Cardiac septum (tissue), 1 donor: Measurements from ENCODE around the gene IPPK. TPM values are rescaled to one million over a fixed set of nuclear protein-coding genes. Genes with fewer than 3 reads are reported as not detected.

Experiments used
- DNase-seq: peaks from one replicate; pipeline ENCODE4 v3.0.0-alpha.2; 2020; ENCODE audit warnings: low spot score
- intact Hi-C: fragments of 100-400 bp; cut with DNase I; formaldehyde crosslinking; loops from one replicate; pipeline ENCODE4 v1.14.0; 2022
- total RNA-seq: library from RNA; stranded (reverse); fragmentation: NEBNext Ultra II Directional; extraction: Animal tissue kit (Norgen Biotek cat#: 25700); gene quantifications from one replicate; pipeline ENCODE4 v1.2.1, GENCODE V29; 2021
- donor health status: DM: no; HTN: no; CAD: no.

Gene IPPK
- total RNA-seq, 1 donor from 2014 or later: 13.1 TPM

DNA sequence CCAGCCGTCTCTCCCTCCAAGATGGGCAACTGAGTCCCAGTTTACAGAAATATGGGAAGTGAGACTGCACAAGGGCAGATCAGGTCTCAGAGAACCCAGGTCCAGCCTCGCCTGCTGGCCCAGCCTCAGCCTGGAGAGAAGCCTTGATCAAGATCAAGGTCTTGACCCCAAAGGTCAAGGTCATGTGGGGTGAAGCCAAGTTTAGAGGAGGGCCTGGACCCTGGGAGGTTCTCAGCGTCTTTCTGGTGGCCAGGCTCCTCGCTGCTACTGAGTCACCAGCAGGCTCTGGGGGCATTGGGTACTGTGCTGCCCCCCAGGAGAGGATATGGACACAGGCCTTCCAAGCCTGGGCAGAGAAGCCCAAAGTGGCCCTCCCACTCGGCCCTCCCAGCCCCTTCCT lies 8.8 kb downstream of the IPPK start:
- peak; percentile 44 for DNase-seq
- intact Hi-C loops: no loop called here

DNA sequence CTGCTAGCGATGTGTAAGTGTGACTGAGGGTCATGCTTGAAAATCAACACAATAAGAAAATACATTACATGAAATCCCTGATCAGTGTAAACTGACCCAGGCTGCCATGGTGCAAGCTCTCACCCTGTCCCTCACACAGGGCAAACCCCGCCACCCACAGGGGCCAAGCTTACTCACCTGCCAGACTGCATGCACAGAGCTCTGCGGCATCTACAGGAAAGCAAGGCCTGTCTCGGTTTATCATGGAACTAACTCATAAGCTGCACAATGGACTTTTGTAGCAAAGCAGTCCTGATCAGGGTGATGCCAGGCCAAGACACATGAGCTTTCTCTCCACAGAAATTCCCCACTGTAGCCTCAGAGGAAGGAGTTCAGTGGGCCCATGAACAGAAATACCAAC lies 9.7 kb downstream of the IPPK start:
- intact Hi-C loops: no loop called here
- DNase-seq: no peak

DNA sequence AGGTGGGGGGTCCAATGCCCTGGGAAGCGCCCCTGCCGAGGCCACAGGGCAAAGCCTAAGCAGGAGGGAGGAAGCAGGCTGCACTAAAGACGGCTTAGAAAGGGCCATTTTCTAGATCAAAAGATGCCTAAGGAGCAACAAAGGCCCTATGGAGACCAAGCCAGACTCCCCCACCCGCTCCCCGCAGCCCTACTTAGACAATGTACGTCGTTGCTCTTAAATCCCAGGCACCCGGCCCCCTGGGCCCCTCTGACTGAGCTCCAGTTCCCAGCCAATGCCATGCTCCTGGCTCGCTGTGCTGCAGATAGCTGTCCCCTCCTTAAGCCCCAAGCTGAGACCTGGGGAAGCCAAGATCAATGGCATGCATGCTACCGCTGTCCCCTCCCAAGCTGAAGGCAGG lies 10.3 kb downstream of the IPPK start:
- DNase-seq: no peak
- intact Hi-C loops: no loop called here

DNA sequence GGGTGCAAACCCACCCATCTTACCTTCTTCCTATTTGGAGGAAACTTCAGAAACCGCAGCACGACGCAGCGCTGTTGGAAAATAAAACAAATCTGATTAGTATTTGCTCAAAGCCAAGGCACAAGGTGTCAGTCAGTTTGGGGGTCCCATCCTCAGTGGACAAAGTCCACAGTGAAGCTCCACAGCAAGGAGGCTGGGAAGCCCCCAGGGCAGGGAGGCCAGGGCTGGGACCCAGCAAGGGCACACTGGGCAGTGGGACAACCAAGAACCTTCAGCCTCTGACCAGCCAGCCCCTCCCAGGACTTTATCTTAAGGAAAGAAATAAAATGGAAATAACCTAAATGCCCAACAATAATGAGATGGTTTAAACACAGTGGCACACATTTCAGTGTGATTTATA lies 11.3 kb downstream of the IPPK start:
- intact Hi-C loops: no loop called here
- DNase-seq: no peak

DNA sequence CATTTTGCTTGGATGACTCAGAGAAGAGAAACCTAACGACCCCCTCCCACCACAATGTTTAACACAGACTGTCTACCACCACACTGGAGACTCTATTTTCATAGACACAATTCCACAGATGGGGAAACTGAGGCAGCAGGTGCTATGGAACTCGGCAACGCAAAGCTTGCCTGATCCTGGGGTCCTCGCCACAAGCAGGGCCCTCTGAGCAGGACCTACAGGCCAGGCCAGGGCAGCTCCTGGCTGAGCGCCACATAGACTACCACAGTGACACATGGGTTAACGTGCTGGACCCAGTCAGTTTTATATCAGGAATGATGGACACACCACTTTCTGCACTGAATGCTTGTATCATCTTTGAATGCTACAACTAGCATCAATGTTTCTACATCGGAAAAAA lies 11.8 kb downstream of the IPPK start:
- peak; percentile 31 for DNase-seq
- intact Hi-C loops: no loop called here

DNA sequence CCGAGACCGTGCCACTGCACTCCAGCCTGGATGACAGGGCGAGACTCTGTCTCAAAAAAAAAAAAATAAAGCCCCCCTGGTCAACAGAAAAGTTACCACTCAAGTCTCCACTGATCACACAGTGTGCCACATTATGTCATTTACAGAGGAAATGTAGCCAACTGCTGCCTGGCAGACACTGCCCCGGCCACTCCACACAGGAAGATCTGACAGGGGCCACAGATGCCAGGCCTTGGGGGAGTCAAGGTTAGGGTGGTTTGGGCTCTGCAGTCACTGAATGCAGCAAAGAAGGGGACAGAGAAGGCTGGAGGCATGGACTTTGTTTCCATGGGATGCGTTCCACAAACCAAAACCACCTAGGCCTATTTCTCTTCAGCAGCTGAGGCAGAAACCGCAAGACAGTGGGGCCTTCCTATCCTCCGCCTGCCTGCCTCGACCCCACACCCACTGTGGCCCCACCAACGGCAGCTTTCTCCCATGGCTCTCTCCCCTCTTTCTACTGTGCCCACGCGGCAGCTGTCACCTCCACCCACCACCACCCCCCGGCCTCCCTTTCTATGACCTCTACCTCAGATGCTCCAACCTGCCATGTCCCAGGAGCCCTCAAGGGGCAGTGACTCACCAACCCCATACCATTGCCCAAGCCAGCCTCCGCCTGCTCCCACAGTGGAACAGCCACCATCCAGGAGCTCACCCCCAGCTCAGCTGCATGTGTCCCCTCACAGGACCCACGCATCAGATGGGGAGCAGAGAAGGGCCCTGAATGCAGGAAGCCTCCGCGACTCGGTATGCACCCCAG lies 12.4 kb downstream of the IPPK start:
- peak; percentile 71 for DNase-seq
- intact Hi-C loops: no loop called here

DNA sequence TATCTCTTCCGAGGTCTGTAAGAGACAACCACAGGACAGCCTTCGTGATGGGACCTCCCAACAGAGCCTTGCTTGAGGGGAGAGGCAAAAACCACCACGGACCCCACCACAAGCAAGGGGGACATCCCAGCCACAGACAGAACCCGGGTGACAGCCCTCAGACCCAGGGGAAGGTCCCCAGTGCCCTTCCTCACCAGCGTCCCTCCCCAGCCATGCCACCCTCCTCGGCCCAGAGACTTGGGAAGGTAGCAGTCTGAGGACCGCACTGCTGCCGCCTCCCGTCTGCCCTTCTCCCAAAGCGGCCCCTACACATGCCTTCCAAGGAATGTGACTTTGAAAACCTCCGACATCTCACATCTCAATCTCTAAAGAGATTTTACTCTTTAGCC lies 13.4 kb downstream of the IPPK start:
- peak; percentile 39 for DNase-seq
- intact Hi-C loops: no loop called here

DNA sequence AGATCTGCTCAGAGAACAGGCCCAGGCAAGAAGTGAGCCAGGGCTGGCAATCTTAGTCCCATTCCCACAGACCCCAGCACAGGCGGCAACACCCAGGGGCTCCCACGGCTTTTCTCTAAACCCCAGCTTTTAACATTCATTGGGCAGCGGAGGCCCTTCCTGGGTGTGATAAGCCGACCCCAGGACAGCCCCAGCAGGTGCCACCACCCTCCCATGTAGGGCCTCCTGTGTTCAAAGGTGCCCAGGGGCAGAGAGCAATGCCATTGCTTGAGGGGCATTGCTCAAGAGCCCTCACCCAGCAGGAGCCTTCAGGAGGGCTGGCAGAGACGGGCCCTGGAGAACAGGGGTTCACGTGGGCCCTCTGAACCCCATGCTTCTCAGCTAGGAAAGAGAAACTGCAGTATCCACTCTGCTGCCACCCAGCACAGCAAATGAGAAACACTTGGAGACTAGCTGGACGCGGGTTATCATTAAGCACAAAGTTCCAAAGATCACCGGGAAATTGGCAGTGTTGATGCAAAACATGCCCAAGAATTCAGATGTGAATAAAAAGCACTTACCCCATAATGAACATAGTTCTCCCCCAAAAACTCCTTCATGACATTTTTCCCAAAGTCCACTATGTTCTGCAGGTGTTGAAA lies 13.9 kb downstream of the IPPK start:
- peak; percentile 65 for DNase-seq
- intact Hi-C loops: no loop called here

DNA sequence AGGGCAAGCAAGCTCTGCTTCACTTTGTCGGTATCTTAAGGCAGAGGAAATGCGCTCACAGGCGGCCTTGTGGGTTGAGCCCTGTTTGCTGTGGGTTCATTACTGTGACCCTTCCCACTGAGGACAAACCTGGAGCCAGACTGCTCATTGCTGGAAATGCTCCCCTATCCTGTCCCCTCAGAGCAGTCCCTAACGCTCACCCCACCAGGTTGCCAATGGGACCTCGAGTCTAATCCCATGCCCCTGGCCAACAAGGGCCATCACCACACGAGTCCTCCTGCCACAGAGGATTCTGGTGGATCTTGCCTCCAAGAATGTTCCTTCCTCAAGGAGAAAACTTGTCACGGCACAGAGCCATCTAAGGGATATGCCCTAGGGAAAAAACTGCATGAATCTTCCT lies 14.6 kb downstream of the IPPK start:
- peak; percentile 66 for DNase-seq
- intact Hi-C loops: no loop called here

DNA sequence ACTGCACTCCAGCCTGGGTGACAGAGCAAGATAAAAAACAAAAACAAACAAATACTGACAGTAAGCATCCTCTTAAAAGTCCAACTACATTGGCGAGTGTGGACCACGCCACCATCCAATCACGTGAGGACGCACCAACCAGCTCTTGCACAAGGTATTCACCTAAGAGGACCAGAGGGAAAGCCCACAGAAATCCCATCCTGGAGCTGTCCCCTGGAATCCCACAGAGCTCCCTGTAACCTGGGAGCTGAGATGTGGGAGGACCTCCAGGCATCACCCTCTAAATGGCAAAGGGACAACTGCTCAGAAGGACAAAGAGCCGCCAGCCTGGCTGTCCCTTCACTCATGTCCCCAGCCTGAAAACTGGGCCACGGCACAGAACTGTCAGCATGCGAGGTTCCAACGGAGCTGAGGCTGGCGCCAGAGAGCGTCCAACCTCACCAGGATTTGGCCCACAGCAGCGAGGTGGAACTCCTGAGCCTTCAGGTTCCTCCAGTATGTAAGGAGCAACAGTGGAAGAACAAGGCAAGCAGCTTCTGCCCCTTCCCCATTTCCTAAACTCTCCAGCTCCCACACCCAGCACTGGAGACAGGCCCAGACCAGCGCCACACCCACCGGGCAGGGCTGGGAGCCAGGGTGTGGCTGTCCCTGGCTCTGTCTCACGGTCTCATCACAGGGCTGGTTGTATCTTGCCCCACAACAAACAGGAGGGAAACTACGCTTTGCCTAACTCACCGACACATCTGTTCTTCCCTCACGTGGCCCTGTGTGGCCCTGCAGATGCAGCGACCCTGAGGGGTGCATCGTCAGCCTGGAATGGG lies 15.2 kb downstream of the IPPK start:
- intact Hi-C loops: no loop called here
- peak; percentile 62 for DNase-seq

DNA sequence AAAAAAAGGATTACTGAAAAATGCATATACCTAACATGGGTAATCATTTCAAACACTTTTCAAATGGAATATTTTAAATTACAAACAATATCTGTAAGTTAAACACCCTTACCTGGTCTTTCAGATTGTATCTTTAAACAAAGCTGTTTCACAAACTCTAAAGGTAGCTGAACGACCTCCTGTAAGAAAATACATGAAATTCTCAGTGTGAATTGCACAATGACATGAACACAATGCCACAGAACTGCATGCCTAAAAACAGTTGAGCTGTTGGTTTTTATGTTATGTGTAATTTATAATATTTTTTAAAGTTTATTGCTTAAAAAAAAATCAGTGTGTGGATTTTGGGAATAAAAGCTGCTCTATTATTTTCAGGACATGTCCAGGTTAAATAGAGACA lies 17.5 kb downstream of the IPPK start:
- DNase-seq: no peak
- intact Hi-C loops: no loop called here

DNA sequence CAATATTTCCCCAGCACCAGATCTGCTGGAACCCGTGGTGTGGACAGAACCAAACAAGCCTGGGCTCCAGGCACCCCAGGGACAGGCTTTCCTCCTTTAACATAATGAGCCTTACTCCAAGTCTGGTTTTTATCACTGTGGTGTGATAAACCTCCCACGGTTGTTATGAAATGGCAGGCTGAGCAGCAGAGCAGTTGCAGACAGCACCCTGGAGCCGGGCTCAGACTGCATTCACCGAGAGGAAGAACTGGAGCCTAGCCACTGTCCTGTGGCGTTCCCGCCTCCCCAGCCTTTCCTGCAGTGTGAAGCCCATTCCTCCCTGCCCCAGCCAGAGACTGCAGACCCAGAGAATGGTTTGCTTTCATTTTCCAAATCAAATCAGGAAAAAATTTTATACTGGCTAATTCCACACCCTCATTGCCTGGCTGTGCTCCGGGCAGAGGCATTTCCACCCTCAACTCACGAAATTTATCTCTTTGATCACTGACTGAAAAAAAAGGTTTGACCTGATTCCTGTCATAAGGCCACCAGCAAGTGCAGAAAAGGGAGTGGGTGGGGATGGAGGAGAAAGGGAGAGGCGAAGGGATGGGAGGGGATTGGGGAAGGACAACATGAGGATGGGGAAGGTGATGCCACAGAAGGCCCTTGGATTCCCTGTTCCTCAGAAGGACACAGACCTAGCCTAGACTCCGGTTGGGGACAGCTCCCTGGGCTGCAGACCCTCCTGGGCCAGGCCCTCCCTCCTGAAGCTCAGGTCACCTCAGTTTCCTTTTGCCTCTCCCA lies 18.9 kb downstream of the IPPK start:
- peak; percentile 71 for DNase-seq
- intact Hi-C loops: no loop called here

DNA sequence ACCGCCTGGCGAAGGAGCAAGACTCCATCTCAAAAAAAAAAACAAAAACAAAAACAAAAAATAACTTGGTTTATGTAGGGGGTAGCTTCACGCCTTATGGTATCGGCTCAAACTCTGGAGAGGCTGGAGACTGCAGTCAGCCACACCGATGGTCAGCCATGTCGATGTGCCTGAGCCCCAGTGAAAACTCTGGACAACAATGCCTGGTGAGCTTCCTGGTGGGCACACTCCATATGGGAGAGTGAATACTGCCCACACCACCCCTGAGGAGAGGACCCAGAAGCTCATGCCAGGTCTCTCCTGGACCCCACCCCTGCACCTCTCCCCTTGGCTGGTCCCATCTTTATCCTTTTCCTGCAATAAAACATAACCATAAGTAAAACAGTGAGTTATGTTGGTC lies 19.6 kb downstream of the IPPK start:
- no peak for DNase-seq
- intact Hi-C loops: no loop called here

DNA sequence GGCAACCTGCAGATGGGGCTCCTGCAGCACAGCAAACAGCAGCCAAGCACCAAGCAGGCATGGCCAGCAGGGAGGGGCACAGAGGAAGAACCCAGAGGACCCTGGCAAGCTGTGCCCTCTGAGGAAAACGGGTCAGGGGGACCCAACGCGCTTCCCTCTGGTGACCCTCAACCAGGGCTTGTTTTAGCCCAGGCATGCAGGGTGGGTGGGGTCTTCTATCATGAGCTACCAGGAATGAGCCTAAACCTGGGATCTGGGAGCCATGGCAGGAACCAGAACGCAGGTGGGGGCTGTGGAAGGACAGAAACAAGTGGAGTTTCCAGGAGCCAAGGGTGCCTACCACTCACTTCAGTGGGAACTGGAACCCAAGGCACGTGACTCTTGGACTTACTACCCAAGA lies 20.9 kb downstream of the IPPK start:
- intact Hi-C loops: loop anchor here (10.0 kb wide), 1 partner anchor 146 kb away; no protein-coding TSS in a partner anchor
- DNase-seq: peak; percentile 62

DNA sequence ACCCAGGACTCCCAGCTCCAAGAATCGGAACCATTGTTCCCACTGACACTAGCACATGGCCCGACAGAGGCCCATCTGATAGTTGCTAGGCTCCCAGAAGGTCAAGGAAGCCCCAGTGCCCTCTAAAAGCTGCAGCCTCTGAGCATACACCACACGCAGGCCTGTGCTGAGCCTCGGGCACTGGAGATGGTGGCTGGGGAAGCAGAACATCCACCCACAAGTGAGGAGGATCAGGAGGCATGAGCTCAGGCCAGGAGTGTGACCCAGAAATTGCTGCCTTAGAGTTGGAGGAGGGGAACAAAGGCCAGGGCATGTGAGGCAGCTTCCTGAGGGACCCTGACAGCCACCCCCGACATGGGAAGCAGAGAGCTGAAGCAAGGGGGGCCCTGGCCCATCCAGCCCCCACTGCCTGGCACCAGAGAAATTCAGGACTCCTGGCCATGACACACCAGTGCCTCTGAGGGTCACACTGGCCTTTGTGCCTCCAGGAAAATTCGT lies 21.4 kb downstream of the IPPK start:
- intact Hi-C loops: loop anchor here (10.0 kb wide), 1 partner anchor 146 kb away; no protein-coding TSS in a partner anchor
- no peak for DNase-seq

DNA sequence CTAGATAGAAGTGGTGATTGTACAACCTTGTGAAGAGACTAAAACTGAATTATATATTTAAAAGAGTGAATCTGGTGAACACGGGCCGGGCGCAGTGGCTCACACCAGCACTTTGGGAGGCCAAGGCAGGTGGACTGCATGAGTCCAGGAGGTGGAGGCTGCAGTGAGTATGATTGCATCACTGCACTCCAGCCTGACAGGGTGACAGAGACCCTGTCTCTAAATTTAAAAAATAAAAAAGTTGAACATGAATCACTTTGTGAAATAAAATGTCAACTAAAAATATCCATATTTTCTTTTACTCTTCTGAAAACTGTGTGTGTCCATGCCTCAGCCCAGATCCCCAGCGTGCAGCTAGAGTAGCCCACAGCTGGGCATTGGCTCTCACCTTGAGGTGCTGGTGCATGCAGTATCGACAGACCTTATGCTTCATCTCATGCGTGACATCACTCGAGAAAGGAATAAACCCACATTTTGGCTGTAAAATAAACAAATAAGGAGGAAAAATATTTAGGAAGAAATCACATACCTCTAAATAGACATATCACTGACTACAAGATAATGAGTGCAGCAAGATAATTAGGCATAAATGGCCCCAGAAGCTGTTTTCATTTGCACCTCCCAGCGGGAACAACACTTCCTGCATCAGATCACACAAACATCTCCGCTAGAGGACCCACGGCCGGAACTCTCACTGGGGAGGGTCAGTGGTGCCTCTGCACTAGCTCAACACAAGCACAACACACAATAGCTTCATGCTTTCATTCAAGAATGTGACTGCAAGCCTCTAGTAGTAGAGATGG lies 22.1 kb downstream of the IPPK start:
- no peak for DNase-seq
- intact Hi-C loops: loop anchor here (10.0 kb wide), 1 partner anchor 147 kb away; no protein-coding TSS in a partner anchor

DNA sequence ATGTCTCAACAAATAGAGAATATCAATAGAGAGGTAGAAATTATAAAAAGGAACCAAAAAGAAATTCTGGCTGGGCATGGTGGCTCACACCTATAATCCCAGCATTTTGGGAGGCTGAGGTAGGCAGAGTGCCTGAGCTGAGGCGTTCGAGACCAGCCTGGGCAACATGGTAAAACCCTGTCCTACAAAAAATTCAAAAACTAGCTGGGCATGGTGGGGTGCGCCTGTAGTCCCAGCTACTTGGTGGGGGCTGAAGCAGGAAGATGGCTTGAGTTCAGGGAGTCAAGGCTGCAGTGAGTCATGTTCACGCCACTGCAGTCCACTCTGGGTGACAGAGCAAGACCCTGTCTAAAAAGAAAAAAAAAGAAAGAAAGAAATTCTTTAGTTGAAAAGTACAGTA lies 24.9 kb downstream of the IPPK start:
- DNase-seq: no peak
- intact Hi-C loops: loop anchor here (10.0 kb wide), 1 partner anchor 150 kb away; no protein-coding TSS in a partner anchor

DNA sequence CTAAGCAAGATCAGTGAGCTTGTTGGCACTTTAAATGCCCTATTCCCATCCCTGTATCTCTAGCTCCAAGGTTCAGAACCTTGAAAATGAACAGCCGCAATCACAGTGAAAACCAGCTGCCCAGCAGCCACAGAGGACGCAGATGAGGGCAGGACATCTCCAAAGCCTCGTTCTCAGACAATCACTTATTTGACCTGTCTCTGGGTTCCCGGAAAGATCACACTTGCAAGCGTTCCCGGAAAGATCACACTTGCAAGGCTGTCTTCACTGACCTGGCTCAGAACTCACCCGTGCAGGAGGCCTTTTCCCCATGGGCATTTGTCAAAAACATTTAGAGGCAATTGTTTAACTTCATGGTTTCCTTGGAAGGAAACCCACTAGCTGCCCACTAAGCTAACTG lies 25.7 kb downstream of the IPPK start:
- intact Hi-C loops: loop anchor here (10.0 kb wide), 1 partner anchor 151 kb away; no protein-coding TSS in a partner anchor
- no peak for DNase-seq
